Measurements from ENCODE around the gene DVL3. TPM values are rescaled to one million over a fixed set of nuclear protein-coding genes. Genes with fewer than 3 reads are reported as not detected.

Gene DVL3
- total and polyA plus RNA-seq, 2 donors (not counting 1 experiment from before 2014, with no cell fraction given): 42.7 to 92.0 TPM

DNA sequence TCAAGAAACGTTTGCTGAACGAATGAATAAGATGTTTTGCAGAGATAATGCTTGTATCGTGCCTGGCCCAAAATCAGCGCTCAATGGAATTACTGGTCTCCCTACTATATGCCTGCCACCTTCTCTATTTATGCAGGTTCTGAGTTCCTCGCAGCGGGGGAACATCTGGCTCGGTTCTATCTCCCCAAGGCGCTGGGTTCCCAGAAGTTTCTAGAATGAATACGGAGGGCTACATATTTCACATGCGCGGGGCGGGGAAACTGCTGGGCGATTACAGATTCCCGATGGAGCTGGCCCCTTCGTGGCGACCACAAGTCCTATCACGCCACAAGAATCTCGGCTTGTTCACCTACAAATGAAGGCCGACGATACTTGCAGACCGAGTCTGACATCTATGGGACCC lies 20.4 kb upstream of the DVL3 start:
- H3K4me1 Mint-ChIP-seq: peaks cover 37% of the 10 kb centered on the region
- Histone ChIP-seq H3K27me3 (replicated peaks in 1 of 4; ENCODE audit: control extremely low read depth in 1 of 4, control insufficient read depth in 3 of 4, insufficient read depth in 4 of 4, low read length in 3 of 4) (no peaks in the 10 kb centered on the region), H3K27ac (ENCODE audit: low read length in 2 of 2) (peak overlapping the region; percentile 78 to 86), H3K9me3 (ENCODE audit: control extremely low read depth in 1 of 3, control insufficient read depth in 2 of 3, insufficient read depth in 1 of 3, low read length in 2 of 3) (no peaks in the 10 kb centered on the region), H3K79me2 (ENCODE audit: control insufficient read depth, insufficient read depth, low read length) (peaks cover 29% of the 10 kb centered on the region), H3K4me2 (replicated peaks; ENCODE audit: low read depth, low read length, poor library complexity, severe bottlenecking) (peak overlapping the region; percentile 95), H3K9ac (ENCODE audit: low read length) (peak overlapping the region; percentile 76), H3K4me3 (ENCODE audit: control extremely low read depth in 1 of 5, extremely low read depth in 1 of 5, insufficient read depth in 1 of 5, low read depth in 2 of 5, low read length in 4 of 5) (peak overlapping the region; percentile 92 to 99 (median 95)), H3K4me1 (ENCODE audit: control insufficient read depth in 2 of 2, insufficient read depth in 2 of 2, low read length in 2 of 2) (peaks cover 15 to 19% of the 10 kb centered on the region in 2 donors), H2AFZ (ENCODE audit: insufficient read depth, low read depth, low read length, poor library complexity, severe bottlenecking) (peak overlapping the region; percentile 99), H3K36me3 (replicated peaks in 1 of 2; ENCODE audit: control extremely low read depth in 1 of 2, control insufficient read depth in 1 of 2, extremely low read depth in 1 of 2, insufficient read depth in 2 of 2, low read length in 1 of 2) (no peaks in the 10 kb centered on the region), H4K20me1 (ENCODE audit: control insufficient read depth, insufficient read depth, low read length, poor library complexity, severe bottlenecking) (no peaks in the 10 kb centered on the region)
- H3K9me3 Mint-ChIP-seq (ENCODE audit: insufficient read depth): no peaks in the 10 kb centered on the region
- TF ChIP-seq EZH2 (IDR thresholded peaks at IDR 0.05; ENCODE audit: borderline replicate concordance, insufficient read depth, low read depth, low read length, poor library complexity, severe bottlenecking): no peak
- peak overlapping the region; percentile 95 for H3K27ac Mint-ChIP-seq
- ATAC-seq (ENCODE audit: low read depth) (peak; percentile 12), DNase-seq (no peak)
- WGBS (ENCODE audit: insufficient coverage): under 1% methylated on average over 21 of the region's 21 CpGs
- intact Hi-C loops (cut with micrococcal nuclease): loop anchor here (1.0 to 5.0 kb wide), 11 partner anchors 21 to 578 kb away; partner anchors contain the start of genes ABCC5, ABCF3, AP2M1 and DVL3
- ChIA-PET CTCF (interaction anchor here (1.1 to 2.0 kb wide), 7 partner anchors 10 to 426 kb away, joined by 3 to 6 read pairs (median 4); partner anchors contain the start of genes EEF1AKMT4 and EPHB3), POLR2A (interaction anchor here (0.6 to 1.8 kb wide), 4 partner anchors 40 to 250 kb away, joined by 3 to 5 read pairs (median 4); partner anchors contain the start of genes ABCF3, AP2M1 and PARL)
- peak overlapping the region; percentile 94 for H3K4me3 Mint-ChIP-seq
- no peaks in the 10 kb centered on the region for H3K27me3 Mint-ChIP-seq

DNA sequence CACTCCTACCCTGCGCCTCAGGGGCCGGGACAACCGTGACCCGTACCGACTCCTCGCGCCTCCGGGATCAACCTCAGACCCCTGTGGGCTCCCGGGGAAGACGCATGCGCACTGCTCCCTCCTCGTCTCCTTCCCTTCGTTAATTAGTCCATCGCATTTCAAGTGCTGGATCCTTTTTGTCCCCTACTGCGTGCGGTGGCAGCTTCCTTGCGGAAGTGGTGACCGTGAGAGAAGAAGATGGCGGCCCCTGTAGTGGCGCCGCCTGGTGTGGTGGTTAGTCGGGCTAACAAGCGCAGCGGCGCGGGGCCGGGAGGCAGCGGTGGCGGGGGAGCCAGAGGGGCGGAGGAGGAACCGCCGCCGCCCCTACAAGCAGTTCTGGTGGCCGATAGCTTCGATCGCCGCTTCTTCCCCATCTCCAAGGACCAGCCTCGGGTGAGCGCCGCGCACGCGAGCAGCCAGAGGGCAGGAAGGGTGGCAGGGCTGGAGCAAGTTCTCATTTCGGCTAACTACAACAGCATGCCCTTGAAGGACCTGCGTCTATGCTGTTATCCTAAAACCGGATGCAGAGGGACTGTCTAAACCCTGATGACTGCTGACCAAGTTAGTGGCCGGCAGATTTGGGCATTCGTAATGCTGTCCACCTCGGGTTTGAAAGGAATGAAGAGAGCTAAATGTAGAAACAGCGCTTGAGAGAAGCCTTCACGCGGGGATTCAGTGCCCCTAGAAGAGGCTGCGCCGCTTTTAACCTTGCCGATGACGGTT lies 19.8 kb upstream of the DVL3 start, which contains the start of gene EIF2B5:
EIF2B5 (plus strand) TSS at position 210 of the 762 bp plus-strand sequence; CDS start at position 238, 28 bp downstream.
- Histone ChIP-seq H2AFZ (ENCODE audit: insufficient read depth, low read depth, low read length, poor library complexity, severe bottlenecking) (peak within 1 kb of the TSS; percentile 99), H4K20me1 (ENCODE audit: control insufficient read depth, insufficient read depth, low read length, poor library complexity, severe bottlenecking) (peaks cover 3% of the 10 kb centered on the region), H3K9me3 (ENCODE audit: control extremely low read depth in 1 of 3, control insufficient read depth in 2 of 3, insufficient read depth in 1 of 3, low read length in 2 of 3) (no peaks in the 10 kb centered on the region), H3K4me3 (ENCODE audit: control extremely low read depth in 1 of 5, extremely low read depth in 1 of 5, insufficient read depth in 1 of 5, low read depth in 2 of 5, low read length in 4 of 5) (peak within 1 kb of the TSS; percentile 92 to 99 (median 95)), H3K4me1 (ENCODE audit: control insufficient read depth in 2 of 2, insufficient read depth in 2 of 2, low read length in 2 of 2) (peaks cover 15 to 19% of the 10 kb centered on the region in 2 donors), H3K79me2 (ENCODE audit: control insufficient read depth, insufficient read depth, low read length) (peaks cover 29% of the 10 kb centered on the region), H3K36me3 (replicated peaks in 1 of 2; ENCODE audit: control extremely low read depth in 1 of 2, control insufficient read depth in 1 of 2, extremely low read depth in 1 of 2, insufficient read depth in 2 of 2, low read length in 1 of 2) (peaks cover 0 to 4% of the 10 kb centered on the region in 2 experiments), H3K4me2 (replicated peaks; ENCODE audit: low read depth, low read length, poor library complexity, severe bottlenecking) (peak within 1 kb of the TSS; percentile 95), H3K27ac (ENCODE audit: low read length in 2 of 2) (peak within 1 kb of the TSS; percentile 78 to 86), H3K27me3 (replicated peaks in 1 of 4; ENCODE audit: control extremely low read depth in 1 of 4, control insufficient read depth in 3 of 4, insufficient read depth in 4 of 4, low read length in 3 of 4) (no peaks in the 10 kb centered on the region), H3K9ac (ENCODE audit: low read length) (peak within 1 kb of the TSS; percentile 76)
- H3K27ac Mint-ChIP-seq: peak within 1 kb of the TSS; percentile 95
- ATAC-seq (ENCODE audit: low read depth) (peak; percentile 87), DNase-seq (peak; percentile 94)
- H3K4me3 Mint-ChIP-seq: peak within 1 kb of the TSS; percentile 94
- TF ChIP-seq, protein P1, sequence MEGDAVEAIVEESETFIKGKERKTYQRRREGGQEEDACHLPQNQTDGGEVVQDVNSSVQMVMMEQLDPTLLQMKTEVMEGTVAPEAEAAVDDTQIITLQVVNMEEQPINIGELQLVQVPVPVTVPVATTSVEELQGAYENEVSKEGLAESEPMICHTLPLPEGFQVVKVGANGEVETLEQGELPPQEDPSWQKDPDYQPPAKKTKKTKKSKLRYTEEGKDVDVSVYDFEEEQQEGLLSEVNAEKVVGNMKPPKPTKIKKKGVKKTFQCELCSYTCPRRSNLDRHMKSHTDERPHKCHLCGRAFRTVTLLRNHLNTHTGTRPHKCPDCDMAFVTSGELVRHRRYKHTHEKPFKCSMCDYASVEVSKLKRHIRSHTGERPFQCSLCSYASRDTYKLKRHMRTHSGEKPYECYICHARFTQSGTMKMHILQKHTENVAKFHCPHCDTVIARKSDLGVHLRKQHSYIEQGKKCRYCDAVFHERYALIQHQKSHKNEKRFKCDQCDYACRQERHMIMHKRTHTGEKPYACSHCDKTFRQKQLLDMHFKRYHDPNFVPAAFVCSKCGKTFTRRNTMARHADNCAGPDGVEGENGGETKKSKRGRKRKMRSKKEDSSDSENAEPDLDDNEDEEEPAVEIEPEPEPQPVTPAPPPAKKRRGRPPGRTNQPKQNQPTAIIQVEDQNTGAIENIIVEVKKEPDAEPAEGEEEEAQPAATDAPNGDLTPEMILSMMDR (IDR thresholded peaks at IDR 0.05): peak; percentile 29
- TF ChIP-seq EZH2 (IDR thresholded peaks at IDR 0.05; ENCODE audit: borderline replicate concordance, insufficient read depth, low read depth, low read length, poor library complexity, severe bottlenecking): no peak
- H3K27me3 Mint-ChIP-seq: no peaks in the 10 kb centered on the region
- no peaks in the 10 kb centered on the region for H3K9me3 Mint-ChIP-seq (ENCODE audit: insufficient read depth)
- H3K4me1 Mint-ChIP-seq: peaks cover 37% of the 10 kb centered on the region
- ChIA-PET CTCF (interaction anchor here (0.7 to 2.0 kb wide), 8 partner anchors 9 to 426 kb away, joined by 3 to 6 read pairs (median 3); partner anchors contain the start of genes ABCC5, EEF1AKMT4 and EPHB3), POLR2A (interaction anchor here (0.6 to 1.8 kb wide), 6 partner anchors 12 to 251 kb away, joined by 3 to 5 read pairs (median 4); partner anchors contain the start of genes ABCF3, AP2M1 and PARL)
- under 1% methylated on average over 53 of the region's 56 CpGs for WGBS (ENCODE audit: insufficient coverage)
- intact Hi-C loops (cut with micrococcal nuclease): loop anchor here (1.0 to 5.0 kb wide), 11 partner anchors 20 to 577 kb away; partner anchors contain the start of genes ABCC5, ABCF3, AP2M1 and DVL3
